ENCODE measurements around the gene COA4. TPM values are rescaled to one million over a fixed set of nuclear protein-coding genes. Genes with fewer than 3 reads are reported as not detected.
A peak's percentile ranks its signal among the peaks of the same experiment; 100 is the strongest.

Gene COA4
- 92.7 and 98.0 TPM in 2 replicates for total RNA-seq

- Mint-ChIP-seq H3K27ac (peak within 1 kb of the TSS; percentile 98), H3K27me3 (no peaks in the 10 kb centered on the region), H3K36me3 (ENCODE audit: low read depth) (peaks cover 40% of the 10 kb centered on the region), H3K4me3 (peak within 1 kb of the TSS; percentile 95), H3K9me3 (no peaks in the 10 kb centered on the region), H3K4me1 (peaks cover 26% of the 10 kb centered on the region)
- DNase-seq: peak; percentile 98
- intact Hi-C loops (cut with micrococcal nuclease): loop anchor here (1.0 kb wide), 4 partner anchors 88 to 295 kb away; partner anchors contain the start of genes C2CD3, PPME1 and RAB6A
Measured at GRCh38 chr11:73876424-73877310, at the start of gene COA4, which contains the start of gene PAAF1. TSS of gene COA4 (minus strand) at chr11:73876846. CDS start at chr11:73873378, 3,468 bp downstream. TSS of gene PAAF1 (plus strand) at chr11:73876999. CDS start at chr11:73877022, 23 bp downstream.

- Mint-ChIP-seq H3K27me3 (no peaks in the 10 kb centered on the region), H3K27ac (no peak overlapping the region), H3K9me3 (no peaks in the 10 kb centered on the region), H3K4me1 (no peaks in the 10 kb centered on the region), H3K4me3 (no peak overlapping the region), H3K36me3 (ENCODE audit: low read depth) (peaks cover 33% of the 10 kb centered on the region)
- intact Hi-C loops (cut with micrococcal nuclease): no loop called here
- DNase-seq: no peak
Measured at GRCh38 chr11:73921180-73921579, 44.5 kb upstream of the COA4 start.

GRCh38 chr11:73916435-73916834 is 39.8 kb upstream of the COA4 start:
- no peaks in the 10 kb centered on the region for H3K9me3 Mint-ChIP-seq
- intact Hi-C loops (cut with micrococcal nuclease): no loop called here
- H3K27ac Mint-ChIP-seq: no peak overlapping the region
- H3K4me3 Mint-ChIP-seq: no peak overlapping the region
- no peak for DNase-seq
- no peaks in the 10 kb centered on the region for H3K4me1 Mint-ChIP-seq
- no peaks in the 10 kb centered on the region for H3K27me3 Mint-ChIP-seq
- peaks cover 50% of the 10 kb centered on the region for H3K36me3 Mint-ChIP-seq (ENCODE audit: low read depth)

- H3K4me3 Mint-ChIP-seq: no peak overlapping the region
- no peaks in the 10 kb centered on the region for H3K9me3 Mint-ChIP-seq
- H3K27ac Mint-ChIP-seq: no peak overlapping the region
- peaks cover 47% of the 10 kb centered on the region for H3K36me3 Mint-ChIP-seq (ENCODE audit: low read depth)
- no peaks in the 10 kb centered on the region for H3K4me1 Mint-ChIP-seq
- intact Hi-C loops (cut with micrococcal nuclease): no loop called here
- no peaks in the 10 kb centered on the region for H3K27me3 Mint-ChIP-seq
- no peak for DNase-seq
Measured at GRCh38 chr11:73914284-73914683, 37.6 kb upstream of the COA4 start.

- no peak for DNase-seq
- intact Hi-C loops (cut with micrococcal nuclease): no loop called here
- H3K27ac Mint-ChIP-seq: no peak overlapping the region
- H3K36me3 Mint-ChIP-seq (ENCODE audit: low read depth): peaks cover 42% of the 10 kb centered on the region
- H3K4me3 Mint-ChIP-seq: no peak overlapping the region
- H3K27me3 Mint-ChIP-seq: no peaks in the 10 kb centered on the region
- no peaks in the 10 kb centered on the region for H3K9me3 Mint-ChIP-seq
- H3K4me1 Mint-ChIP-seq: no peaks in the 10 kb centered on the region
Measured at GRCh38 chr11:73913472-73913871, 36.8 kb upstream of the COA4 start.

- H3K4me3 Mint-ChIP-seq: no peak overlapping the region
- peaks cover 34% of the 10 kb centered on the region for H3K36me3 Mint-ChIP-seq (ENCODE audit: low read depth)
- no peak for DNase-seq
- intact Hi-C loops (cut with micrococcal nuclease): no loop called here
- H3K27me3 Mint-ChIP-seq: no peaks in the 10 kb centered on the region
- no peak overlapping the region for H3K27ac Mint-ChIP-seq
- H3K4me1 Mint-ChIP-seq: no peaks in the 10 kb centered on the region
- H3K9me3 Mint-ChIP-seq: no peaks in the 10 kb centered on the region
Measured at GRCh38 chr11:73912026-73912425, 35.4 kb upstream of the COA4 start.

GRCh38 chr11:73907191-73907590 is 30.5 kb upstream of the COA4 start:
- no peaks in the 10 kb centered on the region for H3K4me1 Mint-ChIP-seq
- H3K9me3 Mint-ChIP-seq: no peaks in the 10 kb centered on the region
- peaks cover 22% of the 10 kb centered on the region for H3K36me3 Mint-ChIP-seq (ENCODE audit: low read depth)
- H3K4me3 Mint-ChIP-seq: no peak overlapping the region
- intact Hi-C loops (cut with micrococcal nuclease): no loop called here
- DNase-seq: no peak
- no peaks in the 10 kb centered on the region for H3K27me3 Mint-ChIP-seq
- no peak overlapping the region for H3K27ac Mint-ChIP-seq

- no peak for DNase-seq
- Mint-ChIP-seq H3K4me3 (no peak overlapping the region), H3K9me3 (no peaks in the 10 kb centered on the region), H3K4me1 (no peaks in the 10 kb centered on the region), H3K27ac (no peak overlapping the region), H3K36me3 (ENCODE audit: low read depth) (peaks cover 17% of the 10 kb centered on the region), H3K27me3 (no peaks in the 10 kb centered on the region)
- intact Hi-C loops (cut with micrococcal nuclease): no loop called here
Measured at GRCh38 chr11:73902303-73902702, 25.7 kb upstream of the COA4 start.

GRCh38 chr11:73894725-73895335 is 18.2 kb upstream of the COA4 start:
- H3K27me3 Mint-ChIP-seq: no peaks in the 10 kb centered on the region
- H3K4me3 Mint-ChIP-seq: no peak overlapping the region
- H3K36me3 Mint-ChIP-seq (ENCODE audit: low read depth): peaks cover 8% of the 10 kb centered on the region
- DNase-seq: no peak
- intact Hi-C loops (cut with micrococcal nuclease): no loop called here
- no peak overlapping the region for H3K27ac Mint-ChIP-seq
- no peaks in the 10 kb centered on the region for H3K9me3 Mint-ChIP-seq
- H3K4me1 Mint-ChIP-seq: no peaks in the 10 kb centered on the region

- Mint-ChIP-seq H3K9me3 (no peaks in the 10 kb centered on the region), H3K4me3 (no peak overlapping the region), H3K36me3 (ENCODE audit: low read depth) (peaks cover 14% of the 10 kb centered on the region), H3K4me1 (peaks cover 3% of the 10 kb centered on the region), H3K27ac (no peak overlapping the region), H3K27me3 (no peaks in the 10 kb centered on the region)
- DNase-seq: no peak
- intact Hi-C loops (cut with micrococcal nuclease): no loop called here
Measured at GRCh38 chr11:73893041-73893440, 16.4 kb upstream of the COA4 start.

- Mint-ChIP-seq H3K9me3 (no peaks in the 10 kb centered on the region), H3K4me1 (peaks cover 6% of the 10 kb centered on the region), H3K27ac (no peak overlapping the region), H3K27me3 (no peaks in the 10 kb centered on the region), H3K4me3 (no peak overlapping the region), H3K36me3 (ENCODE audit: low read depth) (peaks cover 16% of the 10 kb centered on the region)
- no peak for DNase-seq
- intact Hi-C loops (cut with micrococcal nuclease): no loop called here
Measured at GRCh38 chr11:73889536-73889935, 12.9 kb upstream of the COA4 start.

- Mint-ChIP-seq H3K27me3 (no peaks in the 10 kb centered on the region), H3K27ac (no peak overlapping the region), H3K4me1 (peaks cover 6% of the 10 kb centered on the region), H3K9me3 (no peaks in the 10 kb centered on the region), H3K4me3 (no peak overlapping the region), H3K36me3 (ENCODE audit: low read depth) (peaks cover 16% of the 10 kb centered on the region)
- intact Hi-C loops (cut with micrococcal nuclease): no loop called here
- no peak for DNase-seq
Measured at GRCh38 chr11:73889019-73889418, 12.4 kb upstream of the COA4 start.

GRCh38 chr11:73888244-73888643 is 11.6 kb upstream of the COA4 start:
- no peak overlapping the region for H3K27ac Mint-ChIP-seq
- no peak overlapping the region for H3K4me3 Mint-ChIP-seq
- peaks cover 20% of the 10 kb centered on the region for H3K36me3 Mint-ChIP-seq (ENCODE audit: low read depth)
- intact Hi-C loops (cut with micrococcal nuclease): no loop called here
- no peaks in the 10 kb centered on the region for H3K27me3 Mint-ChIP-seq
- DNase-seq: no peak
- no peaks in the 10 kb centered on the region for H3K9me3 Mint-ChIP-seq
- peaks cover 6% of the 10 kb centered on the region for H3K4me1 Mint-ChIP-seq

GRCh38 chr11:73883856-73884255 is 7.2 kb upstream of the COA4 start:
- intact Hi-C loops (cut with micrococcal nuclease): no loop called here
- H3K4me3 Mint-ChIP-seq: no peak overlapping the region
- peak overlapping the region; percentile 6 for H3K27ac Mint-ChIP-seq
- no peak for DNase-seq
- no peaks in the 10 kb centered on the region for H3K9me3 Mint-ChIP-seq
- peaks cover 13% of the 10 kb centered on the region for H3K36me3 Mint-ChIP-seq (ENCODE audit: low read depth)
- H3K27me3 Mint-ChIP-seq: no peaks in the 10 kb centered on the region
- H3K4me1 Mint-ChIP-seq: peaks cover 3% of the 10 kb centered on the region

Measured in activated CD4-positive, alpha-beta T cell treated with anti-CD3 and anti-CD28 coated beads, Interleukin-2, amount 10 ng/mL, durations not matched to agents 24 days and 14 days (primary cell).